ENCODE results near the gene MEFV.

DNA sequence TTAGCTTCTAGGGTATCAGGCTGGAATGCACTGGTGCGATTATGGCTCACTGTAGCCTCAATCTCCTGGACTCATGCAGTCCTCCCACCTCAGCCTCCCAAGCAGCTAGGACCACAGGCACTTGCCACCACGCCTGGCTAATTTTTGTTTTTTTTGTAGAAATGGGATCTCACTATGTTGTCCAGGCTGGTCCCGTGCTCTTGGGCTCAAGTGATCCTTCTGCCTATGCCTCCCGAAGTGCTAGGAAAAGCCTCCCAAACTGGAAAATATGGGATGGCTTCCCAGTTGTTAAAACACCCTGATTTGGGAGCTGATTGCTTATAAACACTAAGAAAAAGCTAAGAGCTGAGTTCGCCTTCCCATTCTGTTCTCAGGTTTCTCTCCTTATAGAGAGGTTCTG, 20.2 kb upstream of the MEFV start:
- TF ChIP-seq, protein P1, sequence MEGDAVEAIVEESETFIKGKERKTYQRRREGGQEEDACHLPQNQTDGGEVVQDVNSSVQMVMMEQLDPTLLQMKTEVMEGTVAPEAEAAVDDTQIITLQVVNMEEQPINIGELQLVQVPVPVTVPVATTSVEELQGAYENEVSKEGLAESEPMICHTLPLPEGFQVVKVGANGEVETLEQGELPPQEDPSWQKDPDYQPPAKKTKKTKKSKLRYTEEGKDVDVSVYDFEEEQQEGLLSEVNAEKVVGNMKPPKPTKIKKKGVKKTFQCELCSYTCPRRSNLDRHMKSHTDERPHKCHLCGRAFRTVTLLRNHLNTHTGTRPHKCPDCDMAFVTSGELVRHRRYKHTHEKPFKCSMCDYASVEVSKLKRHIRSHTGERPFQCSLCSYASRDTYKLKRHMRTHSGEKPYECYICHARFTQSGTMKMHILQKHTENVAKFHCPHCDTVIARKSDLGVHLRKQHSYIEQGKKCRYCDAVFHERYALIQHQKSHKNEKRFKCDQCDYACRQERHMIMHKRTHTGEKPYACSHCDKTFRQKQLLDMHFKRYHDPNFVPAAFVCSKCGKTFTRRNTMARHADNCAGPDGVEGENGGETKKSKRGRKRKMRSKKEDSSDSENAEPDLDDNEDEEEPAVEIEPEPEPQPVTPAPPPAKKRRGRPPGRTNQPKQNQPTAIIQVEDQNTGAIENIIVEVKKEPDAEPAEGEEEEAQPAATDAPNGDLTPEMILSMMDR (IDR thresholded peaks at IDR 0.05) = no peak
- no peak for TF ChIP-seq ZFX (IDR thresholded peaks at IDR 0.05; ENCODE audit: borderline replicate concordance)

All from 22Rv1 (cell line).